Mucosa of stomach (tissue), 1 donor: ENCODE measurements around the gene KANTR.

ENCODE experiments used
- H3K27me3 ChIP-seq: one replicate; pipeline ENCODE4 v1.7.0; 2013; ENCODE audit warnings: mild to moderate bottlenecking, low read length; ENCODE audit not compliant: control insufficient read depth, insufficient read depth
- H3K36me3 ChIP-seq: one replicate; pipeline ENCODE4 v1.7.0; 2013; ENCODE audit warnings: low read length; ENCODE audit not compliant: control insufficient read depth, insufficient read depth
- H3K4me1 ChIP-seq: one replicate; pipeline ENCODE4 v1.7.0; 2013; ENCODE audit warnings: mild to moderate bottlenecking, low read length; ENCODE audit not compliant: control insufficient read depth, insufficient read depth
- H3K4me3 ChIP-seq: one replicate; pipeline ENCODE4 v1.7.0; 2013; ENCODE audit warnings: low read length
- H3K9ac ChIP-seq: one replicate; pipeline ENCODE4 v1.7.0; 2013; ENCODE audit warnings: mild to moderate bottlenecking, low read length, moderate library complexity
- H3K9me3 ChIP-seq: one replicate; pipeline ENCODE4 v1.7.0; 2013; ENCODE audit warnings: mild to moderate bottlenecking, low read length, moderate library complexity; ENCODE audit not compliant: control insufficient read depth
- donor health status: Pancreatic carcinoma.

The KANTR gene

DNA sequence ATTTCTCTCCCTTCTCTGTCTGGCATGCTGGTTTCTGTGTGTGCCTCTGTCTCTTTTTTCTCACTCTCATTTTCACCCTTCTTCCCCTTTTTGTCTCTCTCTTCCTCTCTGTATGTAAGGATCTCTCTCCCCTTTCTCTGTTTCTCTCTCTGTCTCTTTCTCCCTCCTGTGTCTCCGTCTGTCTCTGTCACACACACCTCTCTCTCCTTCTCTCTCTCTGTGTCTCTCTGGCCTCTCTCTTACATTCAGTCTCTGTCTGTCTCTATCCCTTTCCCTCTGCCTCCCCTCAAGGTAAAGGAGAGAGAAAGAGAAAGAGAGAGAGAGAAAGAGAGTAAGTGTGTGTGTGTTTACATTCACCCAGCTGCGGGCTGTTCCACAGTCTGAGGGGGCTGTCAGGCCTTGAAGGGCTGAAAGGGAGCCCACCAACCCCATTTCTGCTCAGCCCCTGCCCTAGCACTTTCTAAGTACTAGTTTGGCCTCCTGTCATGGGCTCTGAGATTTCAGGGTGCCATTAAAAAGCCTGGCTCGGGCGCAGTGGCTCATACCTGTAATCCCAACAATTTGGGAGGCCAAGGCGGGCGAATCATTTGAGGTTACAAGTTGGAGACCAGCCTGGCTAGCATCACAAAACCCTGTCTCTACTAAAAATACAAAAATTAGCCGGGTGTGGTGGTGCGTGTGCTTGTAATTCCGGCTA is 21.4 kb upstream of the KANTR start:
- H3K27me3 ChIP-seq: no peaks in the 10 kb centered on the region
- no peak overlapping the region for H3K4me3 ChIP-seq
- no peak overlapping the region for H3K9ac ChIP-seq
- H3K9me3 ChIP-seq: no peaks in the 10 kb centered on the region
- no peaks in the 10 kb centered on the region for H3K36me3 ChIP-seq
- no peaks in the 10 kb centered on the region for H3K4me1 ChIP-seq

DNA sequence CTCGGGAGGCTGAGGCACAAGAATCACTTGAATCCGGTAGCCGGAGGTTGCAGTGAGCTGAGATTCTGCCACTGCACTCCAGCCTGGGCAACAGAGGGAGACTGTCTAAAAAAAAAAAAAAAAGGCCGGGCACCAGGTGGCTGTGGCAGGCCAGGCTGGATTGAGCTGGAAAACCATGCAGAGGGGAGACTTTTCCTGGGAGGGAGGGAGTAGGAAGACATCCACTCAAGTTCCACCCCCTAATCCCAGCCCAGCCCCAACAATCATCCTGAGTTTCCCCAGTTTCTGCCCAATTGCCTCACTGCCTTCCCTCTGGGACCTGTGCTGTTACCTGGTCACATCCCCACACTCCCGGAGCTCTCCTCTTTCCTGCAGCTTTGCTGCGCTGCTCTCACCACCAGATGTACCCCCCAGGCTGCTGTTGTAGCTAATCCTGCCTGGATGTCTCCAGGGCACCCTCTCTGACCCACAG is 20.8 kb upstream of the KANTR start:
- Histone ChIP-seq H3K36me3 (no peaks in the 10 kb centered on the region), H3K27me3 (no peaks in the 10 kb centered on the region), H3K9me3 (no peaks in the 10 kb centered on the region), H3K4me3 (no peak overlapping the region), H3K9ac (no peak overlapping the region), H3K4me1 (no peaks in the 10 kb centered on the region)

DNA sequence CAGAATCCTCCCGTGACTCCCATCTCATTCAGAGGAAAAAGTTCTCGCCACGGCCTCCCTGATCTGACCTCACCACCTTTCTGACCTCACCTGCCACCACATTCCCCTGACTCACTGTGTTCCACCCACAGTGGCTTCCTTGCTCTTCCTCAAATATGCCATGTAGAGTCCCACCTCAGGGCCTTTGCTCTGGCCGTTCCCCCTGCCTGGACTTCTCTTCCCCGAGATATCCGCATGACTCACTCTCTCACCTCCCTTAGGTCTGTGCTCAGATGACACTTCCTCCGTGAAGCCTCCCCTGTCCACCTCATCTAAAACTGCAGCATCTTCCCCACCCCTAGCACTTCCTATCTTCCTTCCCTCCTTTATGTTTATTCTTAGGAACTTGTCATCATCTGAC is 18.9 kb upstream of the KANTR start:
- H3K4me1 ChIP-seq: no peaks in the 10 kb centered on the region
- H3K27me3 ChIP-seq: no peaks in the 10 kb centered on the region
- no peaks in the 10 kb centered on the region for H3K9me3 ChIP-seq

DNA sequence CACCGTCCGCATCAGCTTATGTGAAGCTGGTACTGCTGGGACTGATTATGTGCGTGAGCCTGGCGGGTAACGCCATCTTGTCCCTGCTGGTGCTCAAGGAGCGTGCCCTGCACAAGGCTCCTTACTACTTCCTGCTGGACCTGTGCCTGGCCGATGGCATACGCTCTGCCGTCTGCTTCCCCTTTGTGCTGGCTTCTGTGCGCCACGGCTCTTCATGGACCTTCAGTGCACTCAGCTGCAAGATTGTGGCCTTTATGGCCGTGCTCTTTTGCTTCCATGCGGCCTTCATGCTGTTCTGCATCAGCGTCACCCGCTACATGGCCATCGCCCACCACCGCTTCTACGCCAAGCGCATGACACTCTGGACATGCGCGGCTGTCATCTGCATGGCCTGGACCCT is 17.3 kb upstream of the KANTR start:
- Histone ChIP-seq H3K36me3 (no peaks in the 10 kb centered on the region), H3K4me3 (no peak overlapping the region), H3K4me1 (no peaks in the 10 kb centered on the region), H3K9me3 (no peaks in the 10 kb centered on the region), H3K9ac (no peak overlapping the region), H3K27me3 (no peaks in the 10 kb centered on the region)

More for the DNA sequence above, 18.9 kb upstream of the KANTR start:
- no peak overlapping the region for H3K4me3 ChIP-seq
- H3K36me3 ChIP-seq: no peaks in the 10 kb centered on the region
- no peak overlapping the region for H3K9ac ChIP-seq

DNA sequence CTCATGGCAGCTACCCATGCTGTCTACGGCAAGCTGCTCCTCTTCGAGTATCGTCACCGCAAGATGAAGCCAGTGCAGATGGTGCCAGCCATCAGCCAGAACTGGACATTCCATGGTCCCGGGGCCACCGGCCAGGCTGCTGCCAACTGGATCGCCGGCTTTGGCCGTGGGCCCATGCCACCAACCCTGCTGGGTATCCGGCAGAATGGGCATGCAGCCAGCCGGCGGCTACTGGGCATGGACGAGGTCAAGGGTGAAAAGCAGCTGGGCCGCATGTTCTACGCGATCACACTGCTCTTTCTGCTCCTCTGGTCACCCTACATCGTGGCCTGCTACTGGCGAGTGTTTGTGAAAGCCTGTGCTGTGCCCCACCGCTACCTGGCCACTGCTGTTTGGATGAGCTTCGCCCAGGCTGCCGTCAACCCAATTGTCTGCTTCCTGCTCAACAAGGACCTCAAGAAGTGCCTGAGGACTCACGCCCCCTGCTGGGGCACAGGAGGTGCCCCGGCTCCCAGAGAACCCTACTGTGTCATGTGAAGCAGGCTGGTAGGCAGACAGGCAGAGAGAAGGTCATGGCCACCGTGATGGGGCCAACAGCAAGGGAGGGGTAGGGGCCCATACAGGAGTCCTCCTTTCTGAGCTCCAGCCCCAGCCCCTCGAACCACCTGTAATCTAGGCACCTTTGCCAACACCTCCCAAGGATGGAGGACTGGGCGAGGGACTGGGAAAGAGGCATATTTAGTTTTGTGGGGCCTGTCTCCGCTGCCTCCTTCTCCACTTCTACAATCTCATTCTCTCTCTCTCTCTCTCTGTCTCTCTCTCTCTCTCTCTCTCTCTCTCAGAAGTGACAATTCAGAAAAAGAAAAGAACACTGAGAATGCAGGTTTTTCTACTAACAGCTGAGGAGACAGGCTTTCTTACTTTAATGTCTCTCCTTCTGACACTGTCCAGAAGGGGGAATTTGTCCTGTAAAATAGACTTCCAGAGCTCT is 16.4 kb upstream of the KANTR start:
- no peak overlapping the region for H3K4me3 ChIP-seq
- H3K27me3 ChIP-seq: no peaks in the 10 kb centered on the region
- no peaks in the 10 kb centered on the region for H3K9me3 ChIP-seq

DNA sequence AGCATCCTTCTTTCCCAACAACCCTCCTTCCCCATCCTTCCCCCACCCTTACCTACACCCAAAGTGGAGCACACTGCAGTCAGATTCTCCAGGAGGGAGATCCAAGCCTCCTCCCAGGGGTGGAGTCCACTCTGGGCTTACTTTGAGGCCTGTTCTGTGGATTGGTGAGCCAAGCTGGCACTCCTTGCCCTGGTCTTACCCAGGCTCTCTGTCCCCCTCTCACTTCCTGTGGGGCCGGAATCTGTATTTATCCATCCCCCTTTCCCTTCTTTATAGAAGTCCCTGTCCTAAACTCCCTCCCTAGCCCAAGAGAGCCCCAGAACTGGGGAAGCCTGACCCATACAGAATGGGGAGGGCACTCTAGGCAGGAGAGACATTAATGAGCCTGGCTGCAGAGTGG is 15.0 kb upstream of the KANTR start:
- H3K4me3 ChIP-seq: no peak overlapping the region
- H3K4me1 ChIP-seq: no peaks in the 10 kb centered on the region
- no peaks in the 10 kb centered on the region for H3K9me3 ChIP-seq
- H3K9ac ChIP-seq: no peak overlapping the region
- no peaks in the 10 kb centered on the region for H3K27me3 ChIP-seq
- no peaks in the 10 kb centered on the region for H3K36me3 ChIP-seq

More for the DNA sequence above, 16.4 kb upstream of the KANTR start:
- Histone ChIP-seq H3K36me3 (no peaks in the 10 kb centered on the region), H3K4me1 (no peaks in the 10 kb centered on the region), H3K9ac (no peak overlapping the region)

DNA sequence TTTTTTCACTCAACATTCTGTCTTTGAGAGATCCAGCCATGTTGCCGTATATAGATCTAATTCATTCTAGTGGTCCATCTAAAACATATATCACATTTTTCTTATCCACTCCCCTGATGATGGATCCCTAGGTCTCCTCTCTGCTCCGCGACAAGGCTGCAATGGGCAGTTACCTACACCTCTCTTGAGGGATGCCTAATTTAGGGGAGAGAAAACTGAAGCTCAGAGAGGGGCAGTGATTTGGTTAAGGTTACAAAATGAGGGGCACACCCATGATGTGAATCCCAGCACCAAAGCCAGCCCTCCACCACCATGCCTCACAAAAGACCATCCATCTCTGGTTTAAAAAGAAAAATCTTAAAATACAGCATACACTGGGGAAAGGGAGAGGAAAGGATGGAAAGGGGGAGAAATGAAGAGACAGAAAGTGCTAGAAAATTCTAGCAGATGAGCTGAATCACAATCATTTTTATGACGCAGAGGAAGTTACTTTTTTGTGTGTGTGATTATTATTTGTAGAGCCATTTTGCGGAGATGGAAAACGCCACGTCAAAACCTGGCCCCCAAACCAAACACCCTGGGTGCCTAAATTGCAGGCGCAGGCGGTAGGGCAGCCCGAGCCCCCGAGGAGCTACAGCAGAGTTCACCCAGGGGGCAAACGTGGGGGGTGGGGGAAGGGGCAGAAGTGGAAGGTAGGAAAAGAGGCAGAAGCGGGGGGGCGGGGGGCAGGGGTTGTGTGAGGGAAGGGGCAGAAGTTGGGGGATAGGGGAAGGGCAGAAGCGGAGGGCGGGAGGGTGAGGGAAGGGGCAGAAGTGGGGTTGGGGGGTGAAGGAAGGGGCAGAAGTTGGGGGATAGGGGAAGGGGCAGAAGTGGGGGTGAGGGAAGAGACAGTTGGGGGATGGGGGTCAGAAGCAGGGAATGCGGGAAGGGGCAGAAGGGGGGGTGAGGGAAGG is 13.0 kb upstream of the KANTR start:
- no peaks in the 10 kb centered on the region for H3K36me3 ChIP-seq
- no peaks in the 10 kb centered on the region for H3K9me3 ChIP-seq
- no peak overlapping the region for H3K4me3 ChIP-seq
- no peaks in the 10 kb centered on the region for H3K4me1 ChIP-seq
- no peak overlapping the region for H3K9ac ChIP-seq
- no peaks in the 10 kb centered on the region for H3K27me3 ChIP-seq

DNA sequence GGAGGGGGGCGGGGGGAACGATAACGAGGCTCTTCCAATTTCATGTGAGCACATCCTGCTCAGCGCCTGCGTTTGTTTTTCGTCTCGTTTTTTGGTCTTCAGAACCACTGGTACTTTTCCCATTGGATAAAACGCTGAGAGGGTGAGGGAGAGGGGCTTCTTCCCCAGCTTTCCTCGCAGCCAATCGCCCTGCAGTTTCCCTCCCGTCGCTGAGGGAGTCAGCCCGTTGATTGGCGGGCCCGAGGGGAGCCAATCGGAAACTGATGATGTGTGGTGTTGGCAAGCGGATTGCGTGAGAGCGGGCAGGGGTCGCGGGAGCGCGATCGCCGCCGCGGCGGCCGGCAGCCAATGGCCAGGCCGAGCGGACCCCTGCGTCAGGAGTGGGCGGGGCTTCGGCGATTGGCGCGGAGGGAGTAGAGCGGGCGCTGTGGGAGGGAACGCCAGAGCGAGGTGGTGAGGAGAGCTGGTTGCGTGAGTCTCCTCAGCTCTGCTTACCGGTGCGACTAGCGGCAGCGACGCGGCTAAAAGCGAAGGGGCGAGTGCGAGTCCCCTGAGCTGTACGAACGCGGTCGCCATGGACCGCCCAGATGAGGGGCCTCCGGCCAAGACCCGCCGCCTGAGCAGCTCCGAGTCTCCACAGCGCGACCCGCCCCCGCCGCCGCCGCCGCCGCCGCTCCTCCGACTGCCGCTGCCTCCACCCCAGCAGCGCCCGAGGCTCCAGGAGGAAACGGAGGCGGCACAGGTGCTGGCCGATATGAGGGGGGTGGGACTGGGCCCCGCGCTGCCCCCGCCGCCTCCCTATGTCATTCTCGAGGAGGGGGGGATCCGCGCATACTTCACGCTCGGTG is 11.8 kb upstream of the KANTR start, which contains the start of gene TSPYL2:
Gene TSPYL2, plus strand, starts transcription at position 443 of the 848 bp plus-strand sequence. Its CDS starts 132 bp downstream, at position 575.
- Histone ChIP-seq H3K4me3 (no peak within 1 kb of the TSS), H3K9me3 (no peaks in the 10 kb centered on the region), H3K36me3 (no peaks in the 10 kb centered on the region), H3K9ac (peak within 1 kb of the TSS; percentile 59), H3K27me3 (no peaks in the 10 kb centered on the region), H3K4me1 (no peaks in the 10 kb centered on the region)

DNA sequence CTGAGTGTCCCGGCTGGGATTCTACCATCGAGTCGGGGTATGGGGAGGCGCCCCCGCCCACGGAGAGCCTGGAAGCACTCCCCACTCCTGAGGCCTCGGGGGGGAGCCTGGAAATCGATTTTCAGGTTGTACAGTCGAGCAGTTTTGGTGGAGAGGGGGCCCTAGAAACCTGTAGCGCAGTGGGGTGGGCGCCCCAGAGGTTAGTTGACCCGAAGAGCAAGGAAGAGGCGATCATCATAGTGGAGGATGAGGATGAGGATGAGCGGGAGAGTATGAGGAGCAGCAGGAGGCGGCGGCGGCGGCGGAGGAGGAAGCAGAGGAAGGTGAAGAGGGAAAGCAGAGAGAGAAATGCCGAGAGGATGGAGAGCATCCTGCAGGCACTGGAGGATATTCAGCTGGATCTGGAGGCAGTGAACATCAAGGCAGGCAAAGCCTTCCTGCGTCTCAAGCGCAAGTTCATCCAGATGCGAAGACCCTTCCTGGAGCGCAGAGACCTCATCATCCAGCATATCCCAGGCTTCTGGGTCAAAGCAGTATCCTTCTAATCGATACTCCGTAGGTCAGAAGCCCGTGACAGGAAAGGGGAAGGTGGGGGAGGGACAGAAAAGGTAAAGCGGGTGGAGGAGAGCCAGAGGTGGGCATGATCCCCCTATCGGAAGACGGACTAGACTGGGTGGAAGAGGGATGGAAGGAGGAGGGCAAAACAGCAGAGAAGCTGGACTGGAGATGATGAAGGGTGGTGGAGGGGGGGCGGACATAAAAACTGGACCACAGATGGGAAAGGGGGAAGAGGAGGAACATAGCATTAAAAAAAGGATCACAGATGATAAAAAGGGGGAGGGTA is 10.9 kb upstream of the KANTR start:
- Histone ChIP-seq H3K4me1 (no peaks in the 10 kb centered on the region), H3K9ac (peak overlapping the region; percentile 59), H3K4me3 (no peak overlapping the region), H3K36me3 (no peaks in the 10 kb centered on the region), H3K9me3 (no peaks in the 10 kb centered on the region), H3K27me3 (no peaks in the 10 kb centered on the region)

DNA sequence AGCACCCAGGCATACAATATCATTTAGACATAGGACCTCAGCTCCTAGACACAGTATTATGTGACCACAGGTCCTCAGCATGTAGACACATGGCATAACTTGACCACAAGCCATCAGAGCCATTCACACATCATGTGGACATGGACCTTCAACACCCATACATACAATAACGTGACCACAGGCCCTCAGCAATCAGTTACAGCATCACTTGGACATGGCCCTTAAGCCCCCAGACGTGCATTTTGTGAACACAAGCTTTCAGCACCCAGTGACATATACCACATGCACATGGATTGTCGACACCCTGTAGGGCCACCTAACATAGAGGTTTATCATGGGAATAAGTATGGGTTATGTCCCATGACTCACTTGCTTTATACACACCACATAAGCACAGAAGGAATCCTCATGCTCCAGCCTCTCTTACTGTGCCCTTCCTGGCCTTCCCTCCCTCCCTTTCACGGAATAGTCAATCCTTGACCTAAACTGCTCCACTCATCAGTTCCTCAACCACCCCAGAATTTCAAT is 9.8 kb upstream of the KANTR start:
- H3K9me3 ChIP-seq: no peaks in the 10 kb centered on the region
- H3K4me3 ChIP-seq: no peak overlapping the region
- H3K9ac ChIP-seq: no peak overlapping the region
- no peaks in the 10 kb centered on the region for H3K4me1 ChIP-seq
- H3K36me3 ChIP-seq: no peaks in the 10 kb centered on the region
- H3K27me3 ChIP-seq: no peaks in the 10 kb centered on the region
